IgD-negative memory B cell (primary cell): ENCODE results near the gene JSRP1. TPM values are rescaled to one million over a fixed set of nuclear protein-coding genes. Genes with fewer than 3 reads are reported as not detected.

Experiments used
- H3K27ac Mint-ChIP-seq, 3 donors: one replicate each; pipeline ENCODE4 v1.8.0; 2020 to 2022; ENCODE audit warnings: mild to moderate bottlenecking in 3 of 3, mixed read lengths in 3 of 3, moderate library complexity in 1 of 3
- H3K27me3 Mint-ChIP-seq: one replicate; pipeline ENCODE4 v1.8.0; 2021; ENCODE audit warnings: mixed read lengths
- H3K36me3 Mint-ChIP-seq: one replicate; pipeline ENCODE4 v1.8.0; 2020; ENCODE audit warnings: mild to moderate bottlenecking, mixed read lengths
- H3K4me1 Mint-ChIP-seq, 3 donors: one replicate each; pipeline ENCODE4 v1.8.0; 2020 to 2022; ENCODE audit warnings: mixed read lengths in 3 of 3, mild to moderate bottlenecking in 1 of 3
- H3K4me3 Mint-ChIP-seq, 4 donors: one replicate each; pipeline ENCODE4 v1.8.0; 2020 to 2022; ENCODE audit warnings: mild to moderate bottlenecking in 4 of 4, mixed read lengths in 4 of 4, moderate library complexity in 3 of 4
- H3K9me3 Mint-ChIP-seq, 3 donors: one replicate each; pipeline ENCODE4 v1.8.0; 2020 to 2021; ENCODE audit warnings: mixed read lengths in 3 of 3, mild to moderate bottlenecking in 1 of 3
- polyA plus RNA-seq: library from polyadenylated mRNA; unstranded; fragments of 300-500 nt; fragmentation: Illumina TruSeq; gene quantifications from one replicate; pipeline ENCODE4 v1.2.3, GENCODE V29; 2021

The JSRP1 gene
- polyA plus RNA-seq, 1 donor from 2014 or later: 4.3 TPM

DNA sequence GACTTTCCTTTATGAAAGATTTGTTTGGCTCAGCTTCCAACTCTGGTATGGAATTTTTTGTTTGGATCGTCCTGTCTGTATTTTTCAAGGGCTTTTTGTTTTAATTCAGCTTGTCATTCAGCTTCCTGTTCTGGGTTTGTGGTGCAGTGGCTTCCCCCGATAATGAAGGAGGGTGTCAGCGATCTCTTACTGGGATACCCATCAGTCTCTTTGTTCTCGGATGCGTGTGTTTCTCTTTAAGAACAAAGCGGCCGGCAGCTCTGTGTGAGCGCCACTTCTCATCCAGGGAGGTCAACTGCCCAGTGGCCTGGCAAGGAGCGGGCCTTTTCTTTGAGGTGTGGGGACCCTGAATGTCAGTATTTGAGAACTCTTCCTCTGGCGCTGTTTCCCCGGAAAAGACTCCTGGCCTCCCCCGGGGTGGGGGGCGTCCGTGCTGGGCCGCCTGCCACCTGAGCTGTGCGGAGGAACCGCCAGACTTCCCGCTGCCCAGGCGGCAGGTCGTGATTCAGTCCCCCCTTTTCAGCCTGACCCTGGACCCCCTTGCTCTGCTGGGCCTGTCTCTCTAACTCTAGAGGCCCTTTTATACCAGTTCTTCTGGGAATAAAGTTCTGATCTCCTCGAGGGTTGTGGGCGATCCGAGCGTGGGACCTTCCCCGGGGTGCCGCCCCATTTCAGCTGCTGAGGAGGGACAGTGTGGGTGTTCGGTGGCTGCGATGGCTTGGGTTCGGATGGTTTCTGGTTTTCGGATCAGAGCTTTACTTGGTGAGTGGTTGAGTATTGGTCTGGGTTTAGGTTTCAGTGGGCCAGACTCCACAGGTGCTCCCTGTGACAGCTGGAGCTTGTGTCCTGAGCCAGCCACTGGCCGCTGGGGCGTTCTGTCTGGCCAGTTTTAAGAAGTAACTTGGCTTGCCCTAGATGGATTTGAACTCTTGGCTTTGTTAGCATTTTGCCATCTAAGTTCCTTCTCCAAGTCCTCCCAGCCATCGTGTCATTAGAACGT, 16.1 kb downstream of the JSRP1 start:
- H3K36me3 Mint-ChIP-seq: peaks cover 14% of the 10 kb centered on the region
- no peaks in the 10 kb centered on the region for H3K9me3 Mint-ChIP-seq
- peak overlapping the region; percentile 39 to 97 (median 93) for H3K27ac Mint-ChIP-seq
- H3K4me3 Mint-ChIP-seq: peak overlapping the region; percentile 66 to 98 (median 94)
- peaks cover 5% of the 10 kb centered on the region for H3K27me3 Mint-ChIP-seq
- H3K4me1 Mint-ChIP-seq: peaks cover 27 to 50% (median 34%) of the 10 kb centered on the region in 3 donors

DNA sequence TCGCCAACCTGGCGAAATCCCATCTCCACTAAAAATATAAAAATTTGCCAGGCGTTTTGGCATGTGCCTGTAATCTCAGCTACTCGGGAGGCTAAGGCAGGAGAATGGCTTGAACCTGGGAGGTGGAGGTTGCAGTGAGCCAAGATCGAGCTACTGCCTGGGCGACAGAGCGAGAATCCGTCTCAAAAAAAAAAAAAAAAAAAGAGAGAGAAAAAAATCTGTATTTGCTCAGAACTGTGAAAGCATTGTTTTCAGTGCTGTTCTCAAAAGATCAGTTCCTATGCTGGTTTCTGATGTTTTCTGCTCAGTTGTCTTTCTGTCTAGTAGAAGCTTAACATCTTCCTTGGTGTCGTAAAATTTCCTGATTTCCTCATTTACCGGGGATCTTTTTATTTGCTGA, 17.0 kb downstream of the JSRP1 start:
- Mint-ChIP-seq H3K4me1 (peaks cover 27 to 55% (median 37%) of the 10 kb centered on the region in 3 donors), H3K27me3 (peaks cover 5% of the 10 kb centered on the region), H3K9me3 (no peaks in the 10 kb centered on the region), H3K4me3 (peak overlapping the region; percentile 66 to 98 (median 94)), H3K27ac (peak overlapping the region; percentile 57 to 97 (median 59)), H3K36me3 (peaks cover 9% of the 10 kb centered on the region)

DNA sequence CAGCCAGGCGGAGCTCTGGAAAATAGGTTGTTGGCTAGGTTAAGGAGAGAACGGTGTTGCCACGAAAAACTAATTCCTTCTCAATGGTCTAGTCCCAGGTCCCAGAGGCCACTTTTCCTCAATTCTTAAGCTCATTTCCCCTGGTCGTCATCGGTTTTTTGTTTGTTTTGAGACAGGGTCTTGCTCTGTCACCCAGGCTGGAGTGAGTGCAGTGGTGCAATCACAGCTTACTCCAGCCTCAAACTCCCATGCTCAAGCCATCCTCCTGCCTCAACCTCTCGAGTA, 18.4 kb downstream of the JSRP1 start:
- Mint-ChIP-seq H3K4me3 (peak overlapping the region; percentile 91 to 98 (median 98)), H3K4me1 (peaks cover 27 to 58% (median 39%) of the 10 kb centered on the region in 3 donors), H3K27ac (peak overlapping the region in 2 of 3 donors; percentile 88 to 97), H3K9me3 (no peaks in the 10 kb centered on the region), H3K36me3 (peaks cover 9% of the 10 kb centered on the region), H3K27me3 (peaks cover 4% of the 10 kb centered on the region)

DNA sequence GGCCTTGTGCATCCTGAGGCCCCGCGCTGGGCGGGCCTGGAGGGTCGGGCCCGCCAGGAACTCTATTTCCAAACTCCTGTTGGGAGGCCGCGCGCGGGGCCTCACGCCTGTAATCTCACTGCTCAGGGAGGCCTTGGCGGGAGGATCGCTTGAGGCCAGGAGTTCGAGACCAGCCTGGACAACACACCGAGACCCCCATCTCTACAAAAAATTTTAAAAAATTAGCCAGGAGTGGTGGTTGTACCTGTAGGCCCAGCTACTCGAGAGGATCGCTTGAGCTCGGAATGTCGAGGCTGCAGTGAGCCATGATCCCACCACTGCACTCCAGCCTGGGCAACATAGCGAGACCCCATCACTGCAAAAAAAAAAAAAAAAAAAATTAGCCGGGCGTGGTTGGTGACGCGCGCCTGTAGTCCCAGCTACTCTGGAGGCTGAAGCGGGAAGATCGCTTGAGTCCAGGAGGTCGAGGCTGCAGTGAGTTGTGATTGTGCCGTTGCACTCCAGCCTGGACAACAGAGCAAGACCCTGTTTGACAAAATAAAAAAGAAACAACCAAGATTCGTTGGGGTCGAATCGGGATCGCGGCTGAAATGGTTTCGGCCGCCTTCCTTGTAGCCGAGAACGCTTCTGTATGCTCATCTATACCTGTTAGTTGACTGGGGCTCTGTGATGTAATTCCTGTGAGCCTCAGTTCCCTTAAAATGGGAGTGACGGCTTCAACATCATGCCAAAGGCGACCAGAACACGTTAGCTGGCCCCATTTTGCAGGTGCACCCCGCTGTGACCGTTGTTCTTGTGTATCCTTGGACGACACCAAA, 19.0 kb downstream of the JSRP1 start:
- Mint-ChIP-seq H3K9me3 (no peaks in the 10 kb centered on the region), H3K27me3 (peaks cover 4% of the 10 kb centered on the region), H3K27ac (peak overlapping the region; percentile 91 to 98 (median 97)), H3K36me3 (peaks cover 9% of the 10 kb centered on the region), H3K4me1 (peaks cover 27 to 53% (median 36%) of the 10 kb centered on the region in 3 donors), H3K4me3 (peak overlapping the region; percentile 91 to 98 (median 98))

DNA sequence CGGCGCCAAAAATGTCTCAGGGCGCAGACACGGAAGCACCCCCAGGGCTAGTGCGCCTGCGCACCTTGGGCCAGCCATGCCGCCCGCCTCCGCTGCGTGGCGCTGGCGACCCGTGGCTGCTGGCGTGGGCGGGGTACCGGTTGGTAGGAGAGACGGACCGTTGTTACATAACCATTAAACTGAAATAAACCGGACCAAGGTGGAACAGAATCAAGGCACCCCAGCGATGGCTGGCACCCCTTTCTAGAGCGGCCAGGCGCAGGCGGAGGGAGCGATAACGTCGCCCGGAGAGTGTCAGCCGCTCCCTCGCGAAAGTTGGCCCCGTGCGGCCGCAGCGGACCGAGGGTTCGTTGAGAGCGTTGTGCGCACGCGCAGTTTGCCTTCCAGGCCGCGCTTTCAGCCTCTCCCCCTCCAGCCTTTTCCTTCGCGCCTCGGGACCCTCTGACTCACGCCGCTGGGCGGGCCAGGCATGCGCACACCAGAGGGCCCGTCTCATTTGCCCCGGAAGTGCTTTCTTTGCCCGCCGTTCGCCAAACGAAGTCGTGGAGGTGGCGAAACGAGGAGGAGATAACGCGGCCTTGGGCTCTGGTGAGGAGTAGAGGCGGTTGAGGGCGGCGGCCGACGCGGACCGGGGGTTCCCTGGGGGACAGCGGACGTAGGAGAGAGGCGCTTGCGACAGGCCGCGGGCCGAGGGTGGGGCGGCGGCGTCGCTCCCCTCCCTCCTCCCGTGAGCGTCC, 19.7 kb downstream of the JSRP1 start, which contains the start of the genes PLEKHJ1 and SF3A2:
PLEKHJ1 (minus strand) TSS at position 16 of the 737 bp plus-strand sequence. CDS start 81 bp downstream, outside the sequence.
SF3A2 (plus strand) TSS at position 511 of the 737 bp plus-strand sequence. CDS start 6,595 bp downstream, outside the sequence.
- H3K4me1 Mint-ChIP-seq: peaks cover 27 to 50% (median 35%) of the 10 kb centered on the region in 3 donors
- peak within 1 kb of the TSS; percentile 93 to 98 (median 98) for H3K4me3 Mint-ChIP-seq
- H3K27me3 Mint-ChIP-seq: peaks cover 4% of the 10 kb centered on the region
- H3K27ac Mint-ChIP-seq: peak within 1 kb of the TSS; percentile 97 to 98 (median 98)
- no peaks in the 10 kb centered on the region for H3K9me3 Mint-ChIP-seq
- H3K36me3 Mint-ChIP-seq: peaks cover 9% of the 10 kb centered on the region

DNA sequence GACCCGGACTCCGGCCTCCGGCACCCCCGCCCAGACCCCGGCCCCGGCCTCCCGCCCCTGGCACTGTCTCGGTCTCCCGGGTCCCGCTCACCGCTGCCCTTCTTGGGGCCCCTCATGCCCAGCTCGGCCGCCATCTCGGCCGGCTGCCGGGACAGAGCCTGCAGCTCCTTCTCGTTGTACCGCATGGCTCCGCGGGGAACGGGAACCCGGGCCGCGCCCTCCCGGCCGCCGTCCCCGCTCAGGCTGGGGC, 20.2 kb downstream of the JSRP1 start:
- Mint-ChIP-seq H3K4me3 (peak overlapping the region; percentile 91 to 98 (median 98)), H3K9me3 (no peaks in the 10 kb centered on the region), H3K36me3 (peaks cover 9% of the 10 kb centered on the region), H3K4me1 (peaks cover 27 to 45% (median 35%) of the 10 kb centered on the region in 3 donors), H3K27me3 (peaks cover 4% of the 10 kb centered on the region), H3K27ac (peak overlapping the region; percentile 97 to 98 (median 98))

DNA sequence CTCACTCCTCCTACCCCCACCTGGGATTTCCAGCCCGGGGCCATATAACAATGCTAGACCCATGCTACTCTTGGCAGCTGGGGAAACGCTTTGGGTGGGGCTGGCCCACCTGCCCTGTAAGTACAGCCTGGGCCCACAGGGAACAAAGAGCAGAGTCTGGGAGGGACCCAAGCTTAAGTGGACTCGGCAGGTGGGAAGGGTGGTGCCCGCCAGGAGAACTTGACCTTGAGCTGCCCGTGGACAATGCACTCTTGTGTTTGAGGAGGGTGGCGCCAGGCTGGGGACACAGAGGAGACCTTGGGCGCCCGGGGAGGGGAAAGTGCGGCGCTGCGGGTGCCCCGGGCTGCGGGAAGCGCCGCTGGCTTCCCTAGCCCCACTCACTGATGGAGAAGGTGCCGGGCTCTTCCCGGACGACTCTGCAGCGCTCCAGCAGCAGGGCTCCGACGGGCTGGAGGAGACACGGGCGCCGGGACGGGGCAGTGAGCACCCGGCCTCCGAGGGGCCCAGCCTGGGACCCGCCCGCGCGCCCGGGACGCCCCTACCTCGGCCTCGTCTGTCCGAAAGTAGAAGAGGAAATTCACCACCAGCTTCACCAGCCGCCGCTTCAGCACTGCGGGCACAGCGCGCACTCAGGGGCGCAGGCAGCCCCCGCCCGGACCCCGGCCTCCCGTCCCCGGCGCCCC, 20.7 kb downstream of the JSRP1 start:
- H3K9me3 Mint-ChIP-seq: no peaks in the 10 kb centered on the region
- peaks cover 29 to 40% (median 35%) of the 10 kb centered on the region in 3 donors for H3K4me1 Mint-ChIP-seq
- H3K4me3 Mint-ChIP-seq: peak overlapping the region; percentile 93 to 98 (median 98)
- H3K36me3 Mint-ChIP-seq: peaks cover 8% of the 10 kb centered on the region
- peaks cover 4% of the 10 kb centered on the region for H3K27me3 Mint-ChIP-seq
- peak overlapping the region; percentile 80 to 98 (median 91) for H3K27ac Mint-ChIP-seq

DNA sequence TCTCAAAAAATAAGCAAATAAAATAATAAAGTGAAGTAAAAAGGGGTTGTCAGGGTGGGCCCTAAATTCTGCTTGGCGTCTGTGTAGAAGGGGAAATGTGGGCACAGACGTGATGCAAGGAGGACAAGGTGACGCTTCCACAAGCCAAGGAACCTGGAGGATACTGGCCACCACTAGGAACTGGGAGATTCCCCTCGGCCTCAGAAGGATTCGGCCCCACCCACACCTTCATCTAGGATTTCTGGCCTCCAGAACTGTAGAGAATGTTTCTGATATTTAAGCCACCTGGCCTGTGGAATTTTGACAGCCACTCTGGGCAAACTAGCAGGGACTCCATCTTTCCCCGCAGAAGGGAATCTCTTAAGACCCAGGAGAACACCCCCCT, 21.2 kb downstream of the JSRP1 start:
- peaks cover 4% of the 10 kb centered on the region for H3K27me3 Mint-ChIP-seq
- H3K9me3 Mint-ChIP-seq: no peaks in the 10 kb centered on the region
- peak overlapping the region; percentile 80 to 95 (median 91) for H3K27ac Mint-ChIP-seq
- H3K4me3 Mint-ChIP-seq: peak overlapping the region; percentile 93 to 98 (median 98)
- peaks cover 31 to 37% (median 32%) of the 10 kb centered on the region in 3 donors for H3K4me1 Mint-ChIP-seq
- H3K36me3 Mint-ChIP-seq: peaks cover 8% of the 10 kb centered on the region

DNA sequence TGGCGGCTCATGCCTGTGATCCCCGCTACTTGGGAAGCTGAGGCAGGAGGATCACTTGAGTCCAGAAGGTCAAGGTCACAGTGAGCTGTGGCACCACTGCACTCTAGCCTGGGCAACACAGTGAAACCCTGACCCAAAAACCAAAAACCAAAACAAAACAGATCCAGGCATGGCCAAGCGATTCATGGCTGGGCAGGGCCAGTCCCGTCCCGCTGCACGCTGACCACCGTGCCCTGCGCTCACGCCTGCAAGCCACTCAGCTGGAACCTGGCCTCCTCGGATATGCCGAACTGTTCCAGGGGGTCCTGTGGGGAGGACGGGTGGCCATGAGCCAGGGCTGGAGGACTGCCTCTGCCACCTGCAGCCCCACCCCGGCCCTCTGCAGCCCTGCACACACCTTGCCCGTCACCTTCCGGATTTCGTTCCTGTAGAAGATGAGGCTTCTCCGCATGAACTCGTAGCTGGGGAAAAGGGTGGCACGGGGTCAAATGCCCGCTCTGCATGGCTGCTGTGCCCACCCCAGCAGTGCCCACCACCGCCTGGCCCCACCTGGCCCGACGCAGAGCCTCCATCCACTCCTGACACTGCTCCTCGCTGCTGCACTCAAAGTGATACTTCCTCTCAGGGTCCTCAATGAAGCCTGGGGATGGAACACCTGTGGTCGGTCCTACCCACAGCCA, 22.5 kb downstream of the JSRP1 start:
- Mint-ChIP-seq H3K9me3 (no peaks in the 10 kb centered on the region), H3K27me3 (peaks cover 4% of the 10 kb centered on the region), H3K36me3 (peaks cover 4% of the 10 kb centered on the region), H3K27ac (peak overlapping the region; percentile 53 to 96 (median 91)), H3K4me1 (peaks cover 23 to 32% (median 25%) of the 10 kb centered on the region in 3 donors), H3K4me3 (peak overlapping the region in 3 of 4 donors; percentile 17 to 97 (median 93))

DNA sequence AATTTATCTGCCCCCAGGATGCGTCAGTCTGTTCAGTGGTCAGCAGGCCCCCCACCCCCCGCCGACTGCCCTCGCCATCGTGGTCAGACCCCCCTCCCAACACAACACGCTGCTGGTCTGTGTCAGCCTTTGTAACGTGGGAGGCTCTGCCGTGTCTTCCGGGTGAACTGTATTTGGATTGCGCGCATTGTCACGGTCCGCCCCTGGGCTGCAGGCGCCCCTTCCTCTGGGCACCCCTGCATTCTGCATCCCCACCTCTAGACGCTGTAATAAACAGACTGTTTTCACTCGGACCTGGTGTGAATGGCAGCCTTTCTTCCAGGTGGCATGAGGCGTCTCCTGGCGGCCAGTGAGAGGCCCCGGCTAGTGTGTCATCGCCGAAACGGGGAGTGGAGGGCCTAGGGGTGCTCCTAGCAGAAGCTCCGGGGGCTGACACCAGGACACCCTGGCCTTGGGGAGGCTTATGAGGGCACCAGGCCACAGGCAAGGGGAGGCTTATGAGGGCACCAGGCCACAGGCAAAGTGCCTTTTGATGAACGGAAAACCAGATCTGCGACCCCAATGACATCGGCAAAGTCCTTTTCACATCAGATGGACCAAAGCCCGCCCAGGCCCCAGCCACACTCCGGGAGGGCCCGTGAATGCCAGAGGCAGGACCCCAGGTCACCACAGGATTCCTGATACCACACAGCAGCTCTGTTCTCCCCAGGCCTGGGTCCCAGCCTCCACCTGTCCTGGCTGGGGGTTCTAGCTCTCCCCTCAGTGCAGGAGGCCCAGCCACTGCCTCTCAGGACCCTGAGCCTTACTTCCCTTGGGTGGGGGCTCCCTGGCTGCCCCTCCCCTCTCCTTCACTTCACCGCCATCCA, 23.7 kb downstream of the JSRP1 start:
- peak overlapping the region in 1 of 3 donors; percentile 86 for H3K27ac Mint-ChIP-seq
- peaks cover 15 to 20% (median 17%) of the 10 kb centered on the region in 3 donors for H3K4me1 Mint-ChIP-seq
- peaks cover 4% of the 10 kb centered on the region for H3K27me3 Mint-ChIP-seq
- H3K9me3 Mint-ChIP-seq: no peaks in the 10 kb centered on the region
- H3K4me3 Mint-ChIP-seq: peak overlapping the region in 2 of 4 donors; percentile 22 to 63
- H3K36me3 Mint-ChIP-seq: peaks cover 4% of the 10 kb centered on the region

DNA sequence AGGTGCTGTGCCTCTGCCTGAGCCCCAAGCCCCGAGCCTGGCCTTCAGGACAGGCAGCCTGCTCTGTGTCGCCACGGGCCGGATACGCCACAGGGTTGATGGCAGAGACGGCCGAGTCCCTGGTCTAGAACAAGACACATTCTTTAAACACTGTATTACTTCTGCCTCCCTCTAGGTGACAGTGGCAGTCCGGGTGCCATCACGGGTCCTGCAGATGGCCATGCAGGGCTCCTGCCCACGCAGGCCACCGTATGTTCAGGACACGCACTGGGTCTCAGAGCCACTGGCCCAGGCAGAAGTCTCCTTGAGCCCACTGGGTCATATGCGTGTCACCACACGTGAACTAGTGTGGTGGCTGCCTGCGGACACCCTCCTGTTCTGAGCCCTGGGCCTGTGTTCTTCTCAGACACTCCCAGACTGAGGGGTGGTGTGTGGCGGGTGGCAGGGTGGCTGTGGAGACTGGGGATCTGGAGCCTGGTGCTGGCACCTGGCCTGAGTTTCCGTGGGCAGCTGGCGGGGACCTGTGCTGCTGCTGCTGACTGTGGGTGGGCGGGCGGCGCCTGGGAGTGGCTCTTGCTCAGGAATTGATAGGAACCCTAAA, 24.5 kb downstream of the JSRP1 start:
- Mint-ChIP-seq H3K9me3 (no peaks in the 10 kb centered on the region), H3K36me3 (peaks cover 4% of the 10 kb centered on the region), H3K27ac (peak overlapping the region in 2 of 3 donors; percentile 16 to 86), H3K27me3 (peaks cover 4% of the 10 kb centered on the region), H3K4me3 (peak overlapping the region in 1 of 4 donors; percentile 50), H3K4me1 (peaks cover 15 to 18% (median 16%) of the 10 kb centered on the region in 3 donors)

DNA sequence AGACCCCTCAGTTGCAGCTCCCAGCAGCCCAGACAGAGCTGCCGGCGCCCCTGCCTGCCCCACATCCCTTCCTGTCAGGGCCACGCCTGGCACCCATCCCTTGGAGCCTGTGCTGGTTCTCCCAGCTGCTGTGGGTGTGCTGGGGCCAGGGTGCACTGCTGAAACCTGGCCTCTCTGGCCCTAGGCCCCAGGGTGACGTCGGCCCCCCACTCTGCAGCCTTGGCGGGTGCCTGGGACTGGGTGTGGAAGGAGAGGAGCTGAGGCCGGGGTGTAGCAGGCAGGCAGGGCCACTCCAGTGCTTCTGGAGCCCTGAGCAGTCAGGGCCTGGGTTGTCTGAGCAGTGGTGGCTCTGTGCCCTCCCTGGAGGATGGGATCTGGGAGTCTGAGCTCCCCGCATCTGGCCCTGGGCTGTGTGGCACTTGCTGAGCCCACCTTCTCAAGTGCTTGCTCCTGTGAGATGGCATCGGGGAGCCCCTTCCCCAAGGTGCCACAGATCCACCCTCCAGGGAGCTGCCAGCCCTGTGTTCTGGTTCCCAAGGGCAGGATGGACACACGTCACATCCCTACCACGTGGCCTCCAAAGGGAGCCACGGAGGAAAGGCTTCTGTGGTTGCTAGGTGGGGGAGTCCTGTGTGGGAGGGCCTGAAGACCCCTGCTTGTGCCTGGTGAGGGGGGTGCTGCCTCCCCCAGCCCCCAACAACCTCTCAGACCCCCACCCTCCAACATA, 25.2 kb downstream of the JSRP1 start:
- H3K27me3 Mint-ChIP-seq: no peaks in the 10 kb centered on the region
- H3K36me3 Mint-ChIP-seq: no peaks in the 10 kb centered on the region
- peak overlapping the region in 2 of 3 donors; percentile 73 to 86 for H3K27ac Mint-ChIP-seq
- peak overlapping the region in 1 of 4 donors; percentile 50 for H3K4me3 Mint-ChIP-seq
- H3K4me1 Mint-ChIP-seq: peaks cover 10 to 14% (median 13%) of the 10 kb centered on the region in 3 donors
- H3K9me3 Mint-ChIP-seq: no peaks in the 10 kb centered on the region
